Right lung (tissue), 10 donors: Measurements from ENCODE around the gene KCNJ3. TPM values are rescaled to one million over a fixed set of nuclear protein-coding genes. Genes with fewer than 3 reads are reported as not detected.

Experiments
- DNase-seq, 2 donors: peaks; one replicate each; pipeline ENCODE4 v3.0.0-alpha.2; 2013
- long read RNA-seq, 8 donors: transcript quantifications; one replicate each; lab custom pipeline, GENCODE V29; 2026
- polyA plus RNA-seq, 5 donors: library from polyadenylated mRNA; unstranded; fragments of 120-200 nt; gene quantifications; one replicate each; pipeline versions ENCODE4 v1.2.1 to v1.2.3, GENCODE V29; 2013; ENCODE audit warnings: inconsistent platforms in 1 of 5, low replicate concordance in 1 of 5; ENCODE audit not compliant: insufficient read length in 5 of 5, insufficient read depth in 1 of 5

KCNJ3 gene
- under 1 TPM; 0.15 to 0.67 (median 0.28) TPM for polyA plus RNA-seq
- long read RNA-seq, donor 1 = 0 reads
- long read RNA-seq, donor 2 = 0 reads
- long read RNA-seq, donor 3 = 0 reads
- long read RNA-seq, donor 4 = 0 reads
- long read RNA-seq, donor 5 = 0 reads
- long read RNA-seq, donor 6 = 0 reads
- long read RNA-seq, donor 7 = 0 reads
- long read RNA-seq, donor 8 = 0 reads

GRCh38 chr2:154698296-154698720, at the start of gene KCNJ3:
Gene KCNJ3 (plus strand): TSS chr2:154698695. CDS start chr2:154698776, 81 bp downstream.
- no peak for DNase-seq

GRCh38 chr2:154655499-154655898, 43.0 kb upstream of the KCNJ3 start:
- DNase-seq = no peak

GRCh38 chr2:154658854-154659253, 39.6 kb upstream of the KCNJ3 start:
- DNase-seq = no peak

GRCh38 chr2:154664248-154664647, 34.2 kb upstream of the KCNJ3 start:
- DNase-seq = no peak

- no peak for DNase-seq
Observed at GRCh38 chr2:154670083-154670482, 28.4 kb upstream of the KCNJ3 start.

- no peak for DNase-seq
Observed at GRCh38 chr2:154673694-154674093, 24.8 kb upstream of the KCNJ3 start.

- DNase-seq = no peak
Observed at GRCh38 chr2:154677401-154677800, 21.1 kb upstream of the KCNJ3 start.

- DNase-seq = no peak
Observed at GRCh38 chr2:154681741-154682140, 16.8 kb upstream of the KCNJ3 start.

GRCh38 chr2:154686162-154686561, 12.3 kb upstream of the KCNJ3 start:
- DNase-seq = no peak

- no peak for DNase-seq
Observed at GRCh38 chr2:154688373-154688772, 10.1 kb upstream of the KCNJ3 start.

GRCh38 chr2:154689158-154689557, 9.3 kb upstream of the KCNJ3 start:
- no peak for DNase-seq

- no peak for DNase-seq
Observed at GRCh38 chr2:154692927-154693326, 5.6 kb upstream of the KCNJ3 start.

- DNase-seq = no peak
Observed at GRCh38 chr2:154693741-154694340, 4.7 kb upstream of the KCNJ3 start.

GRCh38 chr2:154694881-154695280, 3.6 kb upstream of the KCNJ3 start:
- no peak for DNase-seq

GRCh38 chr2:154696369-154696768, 2.1 kb upstream of the KCNJ3 start:
- DNase-seq = no peak

- DNase-seq = no peak
Observed at GRCh38 chr2:154696810-154697417, 1.6 kb upstream of the KCNJ3 start.

GRCh38 chr2:154697418-154698252, 860 bp upstream of the KCNJ3 start:
- DNase-seq = no peak

- no peak for DNase-seq
Observed at GRCh38 chr2:154698721-154699574, 453 bp downstream of the KCNJ3 start.

- no peak for DNase-seq
Observed at GRCh38 chr2:154699575-154699930, 1.1 kb downstream of the KCNJ3 start.

GRCh38 chr2:154700136-154700535, 1.6 kb downstream of the KCNJ3 start:
- DNase-seq = no peak

GRCh38 chr2:154704991-154705390, 6.5 kb downstream of the KCNJ3 start:
- no peak for DNase-seq

GRCh38 chr2:154706660-154707059, 8.2 kb downstream of the KCNJ3 start:
- no peak for DNase-seq
